ENCODE measurements around the gene INTS2. TPM values are rescaled to one million over a fixed set of nuclear protein-coding genes. Genes with fewer than 3 reads are reported as not detected.
A peak's percentile ranks its signal among the peaks of the same experiment; 100 is the strongest.

The INTS2 gene
- total RNA-seq, 1 donor: 9.8 TPM

- Histone ChIP-seq H3K79me2 (ENCODE audit: insufficient read depth, low read length) (no peaks in the 10 kb centered on the region), H3K4me3 (ENCODE audit: insufficient read depth, low read length) (no peak overlapping the region), H3K27ac (ENCODE audit: low read depth, low read length) (no peak overlapping the region), H4K20me1 (ENCODE audit: insufficient read depth, low read length) (no peaks in the 10 kb centered on the region), H3K27me3 (ENCODE audit: insufficient read depth, low read length) (no peaks in the 10 kb centered on the region), H3K36me3 (ENCODE audit: insufficient read depth, low read length) (peaks cover 13% of the 10 kb centered on the region), H2AFZ (ENCODE audit: low read length) (no peak overlapping the region), H3K4me1 (ENCODE audit: insufficient read depth, low read length) (no peaks in the 10 kb centered on the region), H3K4me2 (ENCODE audit: insufficient read depth, low read length) (no peak overlapping the region), H3K9me3 (ENCODE audit: low read depth, low read length) (no peaks in the 10 kb centered on the region)
- no peak for DNase-seq (ENCODE audit: insufficient read length, low spot score, missing footprints)
- TF ChIP-seq CTCF (IDR thresholded peaks at IDR 0.05; ENCODE audit: extremely low read depth, low read depth, low read length): no peak
These were observed 52.0 kb downstream of the INTS2 start for GRCh38 chr17:61875804-61876203.

GRCh38 chr17:61875285-61875684 is 52.5 kb downstream of the INTS2 start:
- Histone ChIP-seq H3K9me3 (ENCODE audit: low read depth, low read length) (no peaks in the 10 kb centered on the region), H3K27me3 (ENCODE audit: insufficient read depth, low read length) (no peaks in the 10 kb centered on the region), H4K20me1 (ENCODE audit: insufficient read depth, low read length) (no peaks in the 10 kb centered on the region), H3K4me1 (ENCODE audit: insufficient read depth, low read length) (no peaks in the 10 kb centered on the region), H3K27ac (ENCODE audit: low read depth, low read length) (no peak overlapping the region), H3K36me3 (ENCODE audit: insufficient read depth, low read length) (peaks cover 11% of the 10 kb centered on the region), H3K79me2 (ENCODE audit: insufficient read depth, low read length) (no peaks in the 10 kb centered on the region), H3K4me2 (ENCODE audit: insufficient read depth, low read length) (no peak overlapping the region), H3K4me3 (ENCODE audit: insufficient read depth, low read length) (no peak overlapping the region), H2AFZ (ENCODE audit: low read length) (no peak overlapping the region)
- no peak for TF ChIP-seq CTCF (IDR thresholded peaks at IDR 0.05; ENCODE audit: extremely low read depth, low read depth, low read length)
- DNase-seq (ENCODE audit: insufficient read length, low spot score, missing footprints): no peak

GRCh38 chr17:61874075-61874474 is 53.7 kb downstream of the INTS2 start:
- no peaks in the 10 kb centered on the region for H3K4me1 ChIP-seq (ENCODE audit: insufficient read depth, low read length)
- DNase-seq (ENCODE audit: insufficient read length, low spot score, missing footprints): no peak
- no peak overlapping the region for H3K27ac ChIP-seq (ENCODE audit: low read depth, low read length)
- H3K79me2 ChIP-seq (ENCODE audit: insufficient read depth, low read length): no peaks in the 10 kb centered on the region
- no peaks in the 10 kb centered on the region for H3K9me3 ChIP-seq (ENCODE audit: low read depth, low read length)
- no peaks in the 10 kb centered on the region for H3K27me3 ChIP-seq (ENCODE audit: insufficient read depth, low read length)
- no peak overlapping the region for H3K4me2 ChIP-seq (ENCODE audit: insufficient read depth, low read length)
- H3K36me3 ChIP-seq (ENCODE audit: insufficient read depth, low read length): peaks cover 11% of the 10 kb centered on the region
- no peak for TF ChIP-seq CTCF (IDR thresholded peaks at IDR 0.05; ENCODE audit: extremely low read depth, low read depth, low read length)
- no peak overlapping the region for H3K4me3 ChIP-seq (ENCODE audit: insufficient read depth, low read length)
- H2AFZ ChIP-seq (ENCODE audit: low read length): no peak overlapping the region
- no peaks in the 10 kb centered on the region for H4K20me1 ChIP-seq (ENCODE audit: insufficient read depth, low read length)

GRCh38 chr17:61872099-61872498 is 55.7 kb downstream of the INTS2 start:
- Histone ChIP-seq H3K27ac (ENCODE audit: low read depth, low read length) (no peak overlapping the region), H3K4me3 (ENCODE audit: insufficient read depth, low read length) (no peak overlapping the region), H3K36me3 (ENCODE audit: insufficient read depth, low read length) (peaks cover 12% of the 10 kb centered on the region), H3K27me3 (ENCODE audit: insufficient read depth, low read length) (no peaks in the 10 kb centered on the region), H2AFZ (ENCODE audit: low read length) (no peak overlapping the region), H3K4me2 (ENCODE audit: insufficient read depth, low read length) (no peak overlapping the region), H4K20me1 (ENCODE audit: insufficient read depth, low read length) (no peaks in the 10 kb centered on the region), H3K4me1 (ENCODE audit: insufficient read depth, low read length) (no peaks in the 10 kb centered on the region), H3K9me3 (ENCODE audit: low read depth, low read length) (no peaks in the 10 kb centered on the region), H3K79me2 (ENCODE audit: insufficient read depth, low read length) (no peaks in the 10 kb centered on the region)
- DNase-seq (ENCODE audit: insufficient read length, low spot score, missing footprints): peak; percentile 31
- TF ChIP-seq CTCF (IDR thresholded peaks at IDR 0.05; ENCODE audit: extremely low read depth, low read depth, low read length): no peak
